Astrocyte of the cerebellum (primary cell): ENCODE measurements around the gene PRKCZ.

Experiments
- DNase-seq: peaks from one replicate; pipeline ENCODE4 v3.0.0-alpha.2; 2011; ENCODE audit warnings: low read depth
- H3K4me3 ChIP-seq: 2 replicates; pipeline ENCODE4 v1.5.1; 2011; ENCODE audit warnings: mild to moderate bottlenecking, low read depth, low read length, moderate library complexity
- CTCF ChIP-seq: IDR thresholded peaks from 2 replicates; pipeline ENCODE4 v1.5.1; 2012; ENCODE audit warnings: low read length, low read depth, moderate library complexity, mild to moderate bottlenecking; ENCODE audit errors: missing control alignments
- in situ Hi-C: cut with HindIII; loops from 2 replicates; pipeline ENCODE4 v1.10.0; 2017; ENCODE audit warnings: low sequenced_read_pairs

PRKCZ gene

GRCh38 chr1:2202008-2202575 is 151.9 kb downstream of the PRKCZ start:
- in situ Hi-C loops = no loop called here
- no peak for TF ChIP-seq CTCF
- DNase-seq = no peak

GRCh38 chr1:2202843-2203601 is 152.8 kb downstream of the PRKCZ start:
- in situ Hi-C loops = no loop called here
- no peak overlapping the region for H3K4me3 ChIP-seq
- no peak for DNase-seq
- no peak for TF ChIP-seq CTCF

More at GRCh38 chr1:2202008-2202575, 151.9 kb downstream of the PRKCZ start:
- H3K4me3 ChIP-seq = no peak overlapping the region

- no peak for TF ChIP-seq CTCF
- H3K4me3 ChIP-seq = peak overlapping the region; percentile 38
- DNase-seq = no peak
- in situ Hi-C loops = no loop called here
Observed at GRCh38 chr1:2203671-2204414, 153.6 kb downstream of the PRKCZ start.

- in situ Hi-C loops = no loop called here
- no peak for DNase-seq
- peak overlapping the region; percentile 38 for H3K4me3 ChIP-seq
- no peak for TF ChIP-seq CTCF
Observed at GRCh38 chr1:2204415-2205190, 154.4 kb downstream of the PRKCZ start.

DNA sequence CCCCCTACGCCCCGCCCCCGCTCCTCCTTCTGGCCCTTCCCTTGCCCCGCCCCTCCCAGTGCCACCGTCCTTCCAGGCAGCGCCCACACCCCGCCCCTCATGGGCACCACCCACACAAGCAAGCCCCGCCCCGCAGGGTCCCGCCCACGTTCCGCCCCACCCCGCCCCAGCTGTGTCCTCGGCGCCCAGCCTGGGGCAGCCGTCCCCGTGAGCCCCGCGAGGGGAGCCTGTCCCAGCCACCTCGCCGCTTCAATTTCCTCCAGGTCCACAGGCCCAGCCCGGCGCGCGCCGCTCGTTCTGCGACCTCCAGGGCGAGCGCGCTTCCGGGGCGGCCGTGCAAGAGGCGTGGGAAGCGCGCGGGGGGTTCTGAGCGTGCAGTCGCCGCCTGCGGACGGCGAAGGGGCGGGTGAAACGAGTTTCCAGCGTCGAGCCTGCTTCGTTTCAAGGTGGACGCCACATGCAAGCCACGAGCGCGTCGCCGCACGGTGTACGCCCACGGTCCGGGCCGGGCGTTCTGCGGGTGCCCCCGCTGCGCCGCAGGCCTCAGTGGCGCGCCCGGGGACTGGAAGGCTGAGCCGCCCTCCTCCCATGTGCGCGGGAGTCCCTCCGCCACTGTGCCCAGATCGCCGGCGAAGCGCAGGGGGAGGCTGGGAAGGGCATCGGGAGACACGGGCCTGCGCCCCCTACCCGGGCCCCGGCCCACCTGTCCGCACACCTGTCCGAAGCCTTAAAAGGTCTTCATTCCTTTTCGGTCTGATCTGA is 155.2 kb downstream of the PRKCZ start:
- in situ Hi-C loops = no loop called here
- no peak for TF ChIP-seq CTCF
- peak; percentile 79 for DNase-seq
- H3K4me3 ChIP-seq = peak overlapping the region; percentile 41
